ENCODE measurements around the gene SLC1A2.

GRCh38 chr11:35323076-35323868, 96.1 kb downstream of the SLC1A2 start:
- TF ChIP-seq CTCF (IDR thresholded peaks at IDR 0.05) (no peak), EP300 (IDR thresholded peaks at IDR 0.05; ENCODE audit: low read depth) (no peak), POLR2AphosphoS5 (IDR thresholded peaks at IDR 0.05) (no peak)
